GM23248 (cell line): ENCODE results near the gene ANXA11.

ENCODE experiments used
- EZH2 ChIP-seq: fragments of 200-600 bp; sonication (generic); IDR thresholded peaks from 2 replicates; pipeline ENCODE4 v1.6.1; 2018; ENCODE audit warnings: antibody characterized with exemption, mild to moderate bottlenecking; ENCODE audit not compliant: insufficient read depth, poor library complexity, severe bottlenecking
- EZH2phosphoT487 ChIP-seq: fragments of 200-600 bp; sonication (generic); IDR thresholded peaks from 2 replicates; pipeline ENCODE4 v1.6.1; 2018; ENCODE audit warnings: antibody characterized with exemption, moderate library complexity, mild to moderate bottlenecking, low read depth; ENCODE audit not compliant: insufficient read depth

- TF ChIP-seq EZH2 (no peak), EZH2phosphoT487 (no peak)
These were observed 86.7 kb downstream of the ANXA11 start for GRCh38 chr10:80118669-80119068.
